IgD-negative memory B cell (primary cell): ENCODE measurements around the gene SYT3. TPM values are rescaled to one million over a fixed set of nuclear protein-coding genes. Genes with fewer than 3 reads are reported as not detected.
A peak's percentile ranks its signal among the peaks of the same experiment; 100 is the strongest.

Experiments used
- H3K27ac Mint-ChIP-seq, 3 donors: one replicate each; pipeline ENCODE4 v1.8.0; 2020 to 2022; ENCODE audit warnings: mild to moderate bottlenecking in 3 of 3, mixed read lengths in 3 of 3, moderate library complexity in 1 of 3
- H3K27me3 Mint-ChIP-seq: one replicate; pipeline ENCODE4 v1.8.0; 2021; ENCODE audit warnings: mixed read lengths
- H3K36me3 Mint-ChIP-seq: one replicate; pipeline ENCODE4 v1.8.0; 2020; ENCODE audit warnings: mild to moderate bottlenecking, mixed read lengths
- H3K4me1 Mint-ChIP-seq, 3 donors: one replicate each; pipeline ENCODE4 v1.8.0; 2020 to 2022; ENCODE audit warnings: mixed read lengths in 3 of 3, mild to moderate bottlenecking in 1 of 3
- H3K4me3 Mint-ChIP-seq, 4 donors: one replicate each; pipeline ENCODE4 v1.8.0; 2020 to 2022; ENCODE audit warnings: mild to moderate bottlenecking in 4 of 4, mixed read lengths in 4 of 4, moderate library complexity in 3 of 4
- H3K9me3 Mint-ChIP-seq, 3 donors: one replicate each; pipeline ENCODE4 v1.8.0; 2020 to 2021; ENCODE audit warnings: mixed read lengths in 3 of 3, mild to moderate bottlenecking in 1 of 3
- polyA plus RNA-seq: library from polyadenylated mRNA; unstranded; fragments of 300-500 nt; fragmentation: Illumina TruSeq; gene quantifications from one replicate; pipeline ENCODE4 v1.2.3, GENCODE V29; 2021

SYT3 gene
- polyA plus RNA-seq, 1 donor from 2014 or later, result not detected

DNA sequence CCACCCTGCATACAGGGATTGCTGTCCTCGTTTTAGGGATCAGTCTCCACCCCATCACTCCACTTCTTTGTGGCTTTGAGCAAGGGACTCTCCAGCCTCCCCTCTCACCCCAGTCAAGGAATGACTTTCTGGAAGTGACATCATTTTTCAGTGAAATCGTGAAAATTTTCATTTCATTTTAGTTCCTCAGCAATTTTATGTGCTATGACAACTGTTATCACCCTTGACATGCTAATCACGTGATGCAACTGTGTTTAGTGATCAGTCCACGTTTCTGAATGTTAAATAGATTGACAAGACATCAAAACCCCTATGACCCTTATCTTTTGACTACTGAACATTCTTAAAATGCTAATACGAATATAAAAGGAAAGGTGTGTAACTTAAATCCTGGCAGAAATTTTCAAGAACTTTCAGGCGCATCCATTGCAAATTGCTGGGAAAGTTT lies 17.6 kb upstream of the SYT3 start:
- Mint-ChIP-seq H3K4me3 (peak overlapping the region in 3 of 4 donors; percentile 28 to 81 (median 49)), H3K9me3 (peaks cover 5 to 24% (median 17%) of the 10 kb centered on the region in 3 donors), H3K27ac (no peak overlapping the region), H3K36me3 (peaks cover 2% of the 10 kb centered on the region), H3K4me1 (peaks cover 6 to 13% (median 8%) of the 10 kb centered on the region in 3 donors), H3K27me3 (peaks cover 27% of the 10 kb centered on the region)

DNA sequence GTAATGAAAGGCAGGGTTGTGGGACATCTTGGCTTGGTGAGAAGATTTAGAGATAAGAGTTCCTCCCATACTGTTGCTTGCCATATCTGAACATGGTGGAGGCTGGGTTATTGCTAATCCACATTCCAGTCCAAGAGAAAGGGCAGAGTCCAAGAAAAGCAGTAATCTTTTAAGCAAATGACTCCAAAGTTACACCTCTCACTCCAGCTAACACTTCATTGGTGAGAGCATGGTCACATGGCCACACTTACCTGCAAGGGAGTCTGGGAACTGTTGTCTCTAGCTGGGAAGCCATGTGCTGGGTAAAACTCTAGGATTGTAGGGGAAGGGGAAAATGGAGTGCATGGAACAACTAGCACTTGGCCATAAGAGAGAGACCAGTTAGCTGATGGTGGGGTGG lies 15.2 kb upstream of the SYT3 start:
- peaks cover 9 to 24% (median 17%) of the 10 kb centered on the region in 3 donors for H3K9me3 Mint-ChIP-seq
- H3K27me3 Mint-ChIP-seq, result peaks cover 23% of the 10 kb centered on the region

DNA sequence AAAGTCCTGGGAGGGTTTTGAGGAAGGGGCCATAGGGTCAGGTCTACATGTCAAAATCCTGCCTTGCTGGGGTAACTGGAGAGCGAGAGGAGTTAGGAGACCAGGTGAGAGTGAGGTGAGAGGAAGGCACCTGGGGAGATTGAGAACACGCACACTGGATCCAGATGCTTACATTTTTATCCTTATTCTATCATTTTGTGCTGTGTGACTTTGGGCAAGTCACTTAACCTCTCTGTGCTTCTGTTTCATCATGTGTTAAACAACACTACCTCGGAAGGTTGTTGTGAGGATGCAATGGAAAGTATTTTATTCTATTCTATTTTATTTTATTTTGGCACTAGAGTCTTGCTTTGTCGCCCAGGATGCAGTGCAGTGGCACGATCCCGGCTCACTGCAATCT lies 13.0 kb upstream of the SYT3 start:
- H3K36me3 Mint-ChIP-seq, result peaks cover 2% of the 10 kb centered on the region
- H3K9me3 Mint-ChIP-seq, result peaks cover 10 to 18% (median 16%) of the 10 kb centered on the region in 3 donors
- H3K27me3 Mint-ChIP-seq, result peaks cover 21% of the 10 kb centered on the region
- no peak overlapping the region for H3K27ac Mint-ChIP-seq
- peaks cover 4 to 7% (median 4%) of the 10 kb centered on the region in 3 donors for H3K4me1 Mint-ChIP-seq
- no peak overlapping the region for H3K4me3 Mint-ChIP-seq

More for the DNA sequence above, 15.2 kb upstream of the SYT3 start:
- H3K36me3 Mint-ChIP-seq, result peaks cover 2% of the 10 kb centered on the region
- no peak overlapping the region for H3K27ac Mint-ChIP-seq
- H3K4me1 Mint-ChIP-seq, result peaks cover 6 to 12% (median 8%) of the 10 kb centered on the region in 3 donors
- no peak overlapping the region for H3K4me3 Mint-ChIP-seq

- no peak overlapping the region for H3K27ac Mint-ChIP-seq
- no peak overlapping the region for H3K4me3 Mint-ChIP-seq
- peaks cover 5 to 20% (median 13%) of the 10 kb centered on the region in 3 donors for H3K9me3 Mint-ChIP-seq
- H3K36me3 Mint-ChIP-seq, result peaks cover 2% of the 10 kb centered on the region
- H3K4me1 Mint-ChIP-seq, result no peaks in the 10 kb centered on the region
- H3K27me3 Mint-ChIP-seq, result peaks cover 10% of the 10 kb centered on the region
Observed at GRCh38 chr19:50651174-50651573, 11.5 kb upstream of the SYT3 start.

DNA sequence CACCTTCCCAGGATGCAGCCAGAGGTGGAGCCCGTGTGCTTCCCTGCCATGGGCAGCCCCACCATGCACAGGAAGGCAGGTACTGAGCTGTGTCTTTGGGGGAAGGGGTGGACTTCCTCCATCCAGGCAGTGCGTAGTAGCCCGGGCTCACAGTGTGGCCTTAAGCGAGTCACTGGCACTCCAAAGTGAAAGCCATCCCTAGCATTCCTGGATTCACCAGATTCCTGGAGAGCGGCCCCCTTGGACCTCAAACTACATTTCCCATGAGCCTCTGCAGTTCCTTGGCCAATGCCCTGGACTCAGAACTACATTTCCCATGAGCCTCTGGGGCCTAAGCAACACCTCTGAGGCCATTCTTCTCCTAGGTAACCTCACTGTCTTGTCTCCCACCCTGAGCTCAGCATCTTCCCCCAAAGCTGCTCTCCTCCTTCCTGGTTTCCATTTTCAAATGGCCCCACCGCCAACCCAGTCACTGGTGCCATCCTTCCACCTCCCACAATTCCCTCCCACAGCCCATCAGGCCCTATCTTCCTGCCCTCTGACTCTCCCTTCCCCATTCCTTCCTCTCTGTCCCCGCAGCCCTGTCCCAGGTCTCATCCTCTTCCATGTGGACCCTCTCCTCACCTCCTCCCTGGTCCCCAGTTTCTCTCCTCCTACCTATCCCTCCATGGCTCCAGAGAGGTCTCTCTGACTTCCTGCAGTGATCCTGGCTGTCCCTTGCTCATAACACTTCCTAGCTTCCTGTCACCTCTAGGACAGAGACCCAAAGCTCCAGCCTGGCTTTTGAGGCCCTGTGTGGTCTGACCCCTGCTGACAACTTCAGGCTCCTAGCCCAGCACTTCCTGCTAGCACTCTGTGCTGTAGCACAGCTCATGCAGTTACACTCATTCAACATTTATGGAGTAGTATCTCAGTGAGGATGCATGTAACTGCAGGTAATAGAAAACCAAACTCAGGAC lies 10.0 kb upstream of the SYT3 start, which contains the start of gene C19orf81:
Gene C19orf81, plus strand, starts transcription at position 13 of the 959 bp plus-strand sequence. Its CDS starts 0 bp downstream, at position 13.
- no peak within 1 kb of the TSS for H3K4me3 Mint-ChIP-seq
- H3K27me3 Mint-ChIP-seq, result peaks cover 8% of the 10 kb centered on the region
- H3K36me3 Mint-ChIP-seq, result peaks cover 2% of the 10 kb centered on the region
- no peak within 1 kb of the TSS for H3K27ac Mint-ChIP-seq
- no peaks in the 10 kb centered on the region for H3K4me1 Mint-ChIP-seq
- H3K9me3 Mint-ChIP-seq, result peaks cover 5 to 11% (median 10%) of the 10 kb centered on the region in 3 donors

DNA sequence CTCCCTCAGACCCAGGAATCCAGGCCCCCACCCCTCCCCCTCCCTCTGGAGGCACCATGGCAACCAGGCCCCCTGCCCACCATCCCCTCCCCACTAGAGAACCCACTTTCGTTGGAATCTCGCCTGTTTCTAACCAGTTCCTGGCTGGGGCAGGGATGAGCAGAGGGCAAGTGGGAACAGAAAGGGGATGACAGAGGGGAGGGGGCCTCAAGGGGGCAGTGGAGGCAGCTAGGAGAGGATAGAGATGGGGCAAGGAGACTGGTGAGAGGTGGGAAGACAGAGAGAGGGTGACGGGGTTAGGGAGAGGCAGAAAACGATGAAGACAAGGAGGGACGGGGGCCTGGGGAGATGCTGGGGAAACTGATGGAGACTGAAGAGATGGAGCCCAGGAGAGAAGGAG lies 9.0 kb upstream of the SYT3 start:
- Mint-ChIP-seq H3K36me3 (peaks cover 2% of the 10 kb centered on the region), H3K9me3 (peaks cover 5 to 10% (median 7%) of the 10 kb centered on the region in 3 donors), H3K4me1 (no peaks in the 10 kb centered on the region), H3K27ac (no peak overlapping the region), H3K4me3 (no peak overlapping the region), H3K27me3 (peaks cover 8% of the 10 kb centered on the region)

DNA sequence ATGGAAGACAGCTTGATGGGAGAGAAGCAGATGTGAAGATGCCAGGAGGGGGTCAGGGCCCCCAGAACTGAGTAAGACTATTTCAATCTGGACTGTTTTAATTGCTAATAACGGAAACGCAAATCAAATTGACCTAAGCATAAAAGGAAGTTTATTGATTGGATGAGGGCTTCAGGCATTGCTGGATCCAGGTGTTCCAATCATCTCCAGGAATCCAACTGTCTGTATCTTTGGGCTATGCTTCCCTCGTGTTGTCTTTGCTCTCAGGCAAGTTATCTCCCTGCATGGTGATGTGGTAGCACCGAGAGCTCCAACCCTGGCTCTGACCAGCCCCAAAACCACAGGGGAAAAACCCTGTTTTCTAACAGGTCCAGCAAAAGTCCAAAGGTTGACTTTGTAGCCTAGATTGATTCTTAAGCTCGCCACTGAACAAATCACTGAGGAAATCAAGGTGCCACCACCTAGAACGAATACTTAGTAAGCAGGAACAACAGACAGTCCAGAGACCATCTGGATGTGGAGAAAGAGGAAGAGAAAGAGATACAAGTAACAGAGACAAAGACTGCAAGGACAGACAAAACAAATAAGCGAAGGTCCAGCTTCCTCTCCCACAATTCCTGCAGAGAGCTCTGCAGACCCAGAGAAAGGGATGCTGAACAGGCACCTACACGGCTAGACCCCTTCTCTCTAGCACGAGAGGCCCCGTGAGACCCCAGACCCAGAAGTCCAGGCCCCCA lies 8.4 kb upstream of the SYT3 start:
- Mint-ChIP-seq H3K27ac (no peak overlapping the region), H3K36me3 (no peaks in the 10 kb centered on the region), H3K4me3 (no peak overlapping the region), H3K27me3 (peaks cover 4% of the 10 kb centered on the region), H3K9me3 (peaks cover 5 to 10% (median 7%) of the 10 kb centered on the region in 3 donors), H3K4me1 (no peaks in the 10 kb centered on the region)

DNA sequence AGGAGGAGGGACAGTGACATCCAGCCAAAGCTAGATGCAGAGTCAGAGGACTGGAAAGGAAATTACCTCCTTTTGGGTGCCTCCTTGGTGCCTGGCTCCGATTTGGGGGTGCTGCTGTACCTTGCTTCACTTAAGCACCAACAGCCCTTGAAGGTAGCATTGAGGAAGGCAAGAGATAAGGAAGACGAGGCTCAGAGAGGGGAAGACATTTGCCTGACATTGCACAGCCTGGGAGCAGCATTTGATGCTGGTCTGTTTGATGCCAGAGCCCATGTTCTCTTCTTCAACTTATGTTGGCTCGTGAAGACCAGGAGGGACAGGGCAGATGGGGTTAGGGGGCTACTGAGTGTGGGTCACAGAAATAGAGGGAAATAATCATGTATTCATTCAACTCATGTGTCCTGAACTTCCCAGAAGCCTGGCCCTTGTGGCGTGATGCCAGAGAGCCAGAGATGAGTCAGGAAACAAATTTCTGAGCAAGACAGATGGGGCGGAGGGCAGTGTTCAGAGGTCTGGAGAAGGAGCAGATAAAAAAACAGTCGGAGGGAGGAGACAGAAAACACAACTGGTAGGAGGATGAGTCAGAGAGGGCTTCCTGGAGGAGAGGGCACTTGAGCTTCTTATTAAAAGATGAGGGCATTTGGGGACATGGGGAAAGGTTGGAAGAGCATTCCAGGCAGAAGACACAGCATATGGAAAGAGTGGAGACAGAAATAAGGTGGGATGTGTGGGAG lies 6.6 kb upstream of the SYT3 start:
- Mint-ChIP-seq H3K27ac (no peak overlapping the region), H3K27me3 (peaks cover 15% of the 10 kb centered on the region), H3K4me1 (no peaks in the 10 kb centered on the region), H3K4me3 (no peak overlapping the region), H3K9me3 (peaks cover 4 to 11% (median 5%) of the 10 kb centered on the region in 3 donors), H3K36me3 (peaks cover 1% of the 10 kb centered on the region)

GRCh38 chr19:50645107-50645506 lies 5.4 kb upstream of the SYT3 start:
- H3K9me3 Mint-ChIP-seq, result peaks cover 3 to 10% (median 4%) of the 10 kb centered on the region in 3 donors
- no peaks in the 10 kb centered on the region for H3K4me1 Mint-ChIP-seq
- peaks cover 1% of the 10 kb centered on the region for H3K36me3 Mint-ChIP-seq
- peaks cover 14% of the 10 kb centered on the region for H3K27me3 Mint-ChIP-seq
- H3K27ac Mint-ChIP-seq, result no peak overlapping the region
- no peak overlapping the region for H3K4me3 Mint-ChIP-seq

DNA sequence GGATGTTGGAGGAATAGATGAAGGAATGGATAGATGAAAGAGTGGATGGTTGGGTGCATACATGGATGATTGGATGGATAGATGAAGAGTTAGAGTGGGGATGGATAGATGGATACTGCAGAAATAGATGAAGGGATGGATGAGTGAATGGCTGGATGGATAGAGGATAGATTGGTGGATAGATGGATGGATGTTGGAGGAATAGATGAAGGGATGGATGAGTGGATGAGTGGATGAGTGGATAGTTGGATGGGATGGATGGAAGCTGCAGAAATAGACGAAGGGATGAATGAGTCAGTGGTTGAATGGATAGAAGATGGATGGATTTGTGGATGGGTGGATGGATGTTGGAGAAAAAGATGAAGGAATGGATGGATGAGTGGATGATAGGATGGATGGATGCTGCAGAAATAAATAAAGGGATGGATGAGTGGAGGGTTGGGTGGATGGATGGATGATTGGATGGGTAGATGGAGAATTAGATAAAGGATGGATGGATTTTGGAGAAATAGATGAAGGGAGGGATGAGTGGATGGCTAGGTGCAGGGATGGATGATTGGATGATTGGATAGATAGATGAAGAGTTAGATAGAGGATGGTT lies 4.7 kb upstream of the SYT3 start:
- H3K9me3 Mint-ChIP-seq, result peaks cover 0 to 10% (median 4%) of the 10 kb centered on the region in 3 donors
- peaks cover 14% of the 10 kb centered on the region for H3K27me3 Mint-ChIP-seq
- no peak overlapping the region for H3K27ac Mint-ChIP-seq
- H3K4me1 Mint-ChIP-seq, result no peaks in the 10 kb centered on the region
- H3K4me3 Mint-ChIP-seq, result no peak overlapping the region
- peaks cover 1% of the 10 kb centered on the region for H3K36me3 Mint-ChIP-seq

- H3K4me1 Mint-ChIP-seq, result peaks cover 0 to 3% (median 3%) of the 10 kb centered on the region in 3 donors
- H3K36me3 Mint-ChIP-seq, result peaks cover 4% of the 10 kb centered on the region
- peak overlapping the region in 2 of 4 donors; percentile 10 to 69 for H3K4me3 Mint-ChIP-seq
- peaks cover 38% of the 10 kb centered on the region for H3K27me3 Mint-ChIP-seq
- H3K27ac Mint-ChIP-seq, result no peak overlapping the region
- peaks cover 0 to 19% (median 2%) of the 10 kb centered on the region in 3 donors for H3K9me3 Mint-ChIP-seq
Observed at GRCh38 chr19:50640368-50640767, 687 bp upstream of the SYT3 start.

GRCh38 chr19:50638600-50638999 lies 1.1 kb downstream of the SYT3 start:
- Mint-ChIP-seq H3K27ac (no peak overlapping the region), H3K4me1 (peaks cover 0 to 3% (median 3%) of the 10 kb centered on the region in 3 donors), H3K9me3 (peaks cover 2 to 21% (median 9%) of the 10 kb centered on the region in 3 donors), H3K36me3 (peaks cover 7% of the 10 kb centered on the region), H3K27me3 (peaks cover 38% of the 10 kb centered on the region), H3K4me3 (peak overlapping the region in 1 of 4 donors; percentile 69)

GRCh38 chr19:50636317-50637085 lies 3.2 kb downstream of the SYT3 start:
- peaks cover 28% of the 10 kb centered on the region for H3K27me3 Mint-ChIP-seq
- peaks cover 4 to 31% (median 14%) of the 10 kb centered on the region in 3 donors for H3K9me3 Mint-ChIP-seq
- H3K36me3 Mint-ChIP-seq, result peaks cover 12% of the 10 kb centered on the region
- no peak overlapping the region for H3K27ac Mint-ChIP-seq
- peaks cover 0 to 3% (median 3%) of the 10 kb centered on the region in 3 donors for H3K4me1 Mint-ChIP-seq
- H3K4me3 Mint-ChIP-seq, result no peak overlapping the region
